MCF 10A (cell line): Measurements from ENCODE around the gene ATP10B. TPM values are rescaled to one million over a fixed set of nuclear protein-coding genes. Genes with fewer than 3 reads are reported as not detected.
"Not testable (repeated sequence)": the region's sequence is repeated elsewhere in the genome, so short reads cannot be mapped to it uniquely, and the experiment has no call there.

Experiments
- BruUV-seq: library from RNA; stranded (reverse); fragments of 400-500 nt; replicated peaks from 2 replicates; lab custom pipeline; 2021; lab: Mats Ljungman, UMichigan
- CTCF ChIA-PET: fragments of 300-600 bp; sonication (Branson Sonifier 250); formaldehyde crosslinking; extraction: SDS; loops from one replicate; lab custom pipeline; 2021; ENCODE audit warnings: antibody characterized with exemption, inconsistent platforms; lab: Yijun Ruan, JAX
- POLR2A ChIA-PET: fragments of 300-600, 350-650 bp; sonication (Branson Sonifier 250); formaldehyde crosslinking; extraction: SDS; loops from one replicate; lab custom pipeline; 2020; ENCODE audit warnings: antibody characterized with exemption, inconsistent platforms; lab: Yijun Ruan, JAX
- DNase-seq: peaks from one replicate; pipeline ENCODE4 v3.0.0-alpha.2; 2018; ENCODE audit not compliant: unreplicated experiment
- H3K27ac Mint-ChIP-seq: one replicate; pipeline ENCODE4 v1.8.0; 2022; ENCODE audit warnings: mild to moderate bottlenecking, low read depth, mixed read lengths; ENCODE audit not compliant: unreplicated experiment
- H3K27me3 Mint-ChIP-seq: one replicate; pipeline ENCODE4 v1.8.0; 2022; ENCODE audit warnings: mixed read lengths; ENCODE audit not compliant: insufficient read depth, unreplicated experiment
- H3K36me3 Mint-ChIP-seq: one replicate; pipeline ENCODE4 v1.8.0; 2022; ENCODE audit warnings: mild to moderate bottlenecking, moderate library complexity, mixed read lengths; ENCODE audit not compliant: insufficient read depth, unreplicated experiment
- H3K4me1 Mint-ChIP-seq: one replicate; pipeline ENCODE4 v1.8.0; 2022; ENCODE audit warnings: mixed read lengths; ENCODE audit not compliant: insufficient read depth, unreplicated experiment
- H3K4me3 Mint-ChIP-seq: one replicate; pipeline ENCODE4 v1.8.0; 2022; ENCODE audit warnings: mild to moderate bottlenecking, moderate library complexity, mixed read lengths; ENCODE audit not compliant: unreplicated experiment
- H3K9me3 Mint-ChIP-seq: one replicate; pipeline ENCODE4 v1.8.0; 2022; ENCODE audit warnings: mixed read lengths; ENCODE audit not compliant: unreplicated experiment
- CTCF ChIP-seq: fragments of 200-600 bp; IDR thresholded peaks from one replicate; pipeline ENCODE4 v1.8.0; 2022; ENCODE audit warnings: antibody characterized with exemption, mild to moderate bottlenecking; ENCODE audit not compliant: unreplicated experiment
- intact Hi-C: fragments of 100-400 bp; cut with micrococcal nuclease; formaldehyde crosslinking; loops from 2 replicates; pipeline ENCODE4 v1.14.1; 2022
- total RNA-seq: library from RNA; stranded (reverse); gene quantifications from 2 replicates; pipeline ENCODE4 v1.2.3, GENCODE V29; 2022

ATP10B gene
- total RNA-seq, 1 experiment from 2014 or later = not detected

DNA sequence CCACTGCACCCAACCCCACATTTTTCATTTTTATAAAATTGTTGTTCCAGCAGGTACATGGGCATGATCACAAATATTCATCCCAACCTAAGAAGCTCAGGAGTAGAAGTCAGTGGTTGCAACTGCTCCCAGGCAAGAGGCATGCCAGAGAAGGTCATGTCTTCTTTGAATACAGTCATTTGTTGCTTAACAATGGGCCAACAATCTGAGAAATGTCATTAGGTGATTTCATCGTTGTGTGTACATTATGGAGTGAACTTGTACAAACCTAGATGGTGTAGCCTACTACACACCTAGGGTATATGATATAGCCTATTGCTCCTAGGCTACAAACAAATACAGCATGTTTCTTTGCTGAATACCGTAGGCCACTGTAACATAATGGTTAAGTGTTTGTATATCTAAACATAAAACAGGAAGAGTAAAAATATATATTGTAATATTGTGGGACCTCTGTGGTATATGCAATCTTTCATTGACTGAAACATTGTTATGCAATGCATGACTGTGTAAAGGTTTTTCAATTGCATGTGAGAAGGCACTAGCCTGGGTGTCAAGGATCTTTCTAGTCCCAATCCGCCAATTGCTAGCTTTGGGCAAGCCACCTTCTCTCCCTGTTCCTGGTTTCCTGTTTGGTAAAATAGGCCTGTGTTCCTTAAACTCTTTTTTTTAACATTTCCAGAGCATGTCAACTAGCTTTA is 27.6 kb downstream of the ATP10B start:
- H3K4me3 Mint-ChIP-seq = no peak overlapping the region
- H3K27ac Mint-ChIP-seq = peak overlapping the region; percentile 36
- intact Hi-C loops = no loop called here
- POLR2A ChIA-PET = no interaction called here
- H3K4me1 Mint-ChIP-seq = no peaks in the 10 kb centered on the region
- no peaks in the 10 kb centered on the region for H3K27me3 Mint-ChIP-seq
- peaks cover 13% of the 10 kb centered on the region for H3K36me3 Mint-ChIP-seq
- DNase-seq = no peak
- peaks cover 31% of the 10 kb centered on the region for H3K9me3 Mint-ChIP-seq
- BruUV-seq = no TSS peak
- no peak for TF ChIP-seq CTCF
- CTCF ChIA-PET = interaction anchor here (0.8 kb wide), 2 partner anchors 37 to 385 kb away, joined by 3 read pairs; no protein-coding TSS in a partner anchor

- BruUV-seq, H3K27ac Mint-ChIP-seq, H3K36me3 Mint-ChIP-seq, CTCF ChIA-PET, POLR2A ChIA-PET, intact Hi-C loops, DNase-seq, H3K4me3 Mint-ChIP-seq, H3K27me3 Mint-ChIP-seq, H3K4me1 Mint-ChIP-seq: not testable (repeated sequence)
- peaks cover 21% of the 10 kb centered on the region for H3K9me3 Mint-ChIP-seq
Observed at GRCh38 chr5:160812996-160813395, 39.0 kb downstream of the ATP10B start.

DNA sequence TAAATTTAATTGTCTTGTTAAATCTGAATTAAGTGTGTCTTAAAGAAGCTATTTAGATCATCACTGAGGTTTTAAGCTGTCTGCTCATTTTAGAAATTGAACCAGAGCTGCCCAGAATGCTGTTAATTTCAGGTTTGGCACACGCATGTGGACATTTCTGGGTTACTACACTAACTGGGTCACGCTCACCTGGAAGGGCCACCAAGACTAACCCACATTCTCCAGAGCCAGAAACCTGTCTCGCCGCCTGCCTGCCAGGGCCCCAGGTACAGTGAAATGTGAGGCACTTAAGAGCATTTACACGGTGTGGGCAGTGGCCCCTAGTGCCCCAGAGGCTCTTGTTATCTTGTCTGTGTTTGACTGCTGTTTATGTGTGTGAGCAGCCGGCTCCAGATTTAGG is 46.6 kb downstream of the ATP10B start:
- no peak for TF ChIP-seq CTCF
- H3K27me3 Mint-ChIP-seq = no peaks in the 10 kb centered on the region
- no TSS peak for BruUV-seq
- DNase-seq = no peak
- H3K36me3 Mint-ChIP-seq = no peaks in the 10 kb centered on the region
- H3K4me1 Mint-ChIP-seq = no peaks in the 10 kb centered on the region
- H3K9me3 Mint-ChIP-seq = peaks cover 6% of the 10 kb centered on the region
- ChIA-PET POLR2A (interaction anchor here (0.6 kb wide), 2 partner anchors 18 to 386 kb away, joined by 3 to 4 read pairs; partner anchors contain the start of gene SLU7), CTCF (interaction anchor here (0.6 to 2.5 kb wide), 5 partner anchors 9 to 739 kb away, joined by 3 to 5 read pairs (median 3); no protein-coding TSS in a partner anchor)
- no peak overlapping the region for H3K27ac Mint-ChIP-seq
- no peak overlapping the region for H3K4me3 Mint-ChIP-seq
- intact Hi-C loops = loop anchor here (10.0 kb wide), 2 partner anchors 729 to 869 kb away; no protein-coding TSS in a partner anchor

DNA sequence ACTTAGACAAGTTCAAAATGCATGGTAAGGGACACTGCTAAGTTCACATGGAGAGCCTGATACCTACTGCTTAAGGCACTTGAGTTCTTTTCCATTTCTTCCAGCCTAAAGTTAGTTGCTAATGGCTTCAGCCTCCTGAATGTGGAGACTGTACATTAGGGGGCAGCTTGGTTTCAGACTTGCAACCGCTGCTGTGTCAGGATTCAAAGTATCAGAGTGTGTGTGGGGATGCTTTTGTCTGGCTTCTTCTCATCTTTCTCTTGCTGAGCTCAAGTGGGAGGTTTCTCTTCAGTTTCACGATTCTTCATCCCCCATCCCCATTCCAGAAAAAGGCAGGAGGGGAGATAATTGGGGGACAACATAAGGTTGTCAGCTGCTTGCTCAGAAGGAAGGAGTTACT is 49.4 kb downstream of the ATP10B start:
- Mint-ChIP-seq H3K9me3 (no peaks in the 10 kb centered on the region), H3K27me3 (no peaks in the 10 kb centered on the region), H3K4me1 (no peaks in the 10 kb centered on the region), H3K27ac (no peak overlapping the region), H3K36me3 (no peaks in the 10 kb centered on the region), H3K4me3 (no peak overlapping the region)
- TF ChIP-seq CTCF = peak; percentile 27
- no TSS peak for BruUV-seq
- POLR2A ChIA-PET = no interaction called here
- DNase-seq = peak; percentile 43
- CTCF ChIA-PET = interaction anchor here (0.6 to 2.0 kb wide), 18 partner anchors 10 to 1052 kb away, joined by 3 to 10 read pairs (median 3); no protein-coding TSS in a partner anchor
- intact Hi-C loops = loop anchor here (10.0 kb wide), 2 partner anchors 732 to 872 kb away; no protein-coding TSS in a partner anchor
